H9 (cell line): ENCODE measurements around the gene CLDND1. TPM values are rescaled to one million over a fixed set of nuclear protein-coding genes. Genes with fewer than 3 reads are reported as not detected.

Experiments used
- DNase-seq: peaks from one replicate; pipeline ENCODE4 v3.0.0-alpha.2; 2017
- H2AFZ ChIP-seq: one replicate; pipeline ENCODE4 v1.6.1; 2013; ENCODE audit warnings: mild to moderate bottlenecking, low read length, control low read depth, moderate library complexity
- H2AK5ac ChIP-seq: 2 replicates; pipeline ENCODE4 v1.6.1; 2013; ENCODE audit warnings: low read length, control low read depth, mixed read lengths; ENCODE audit not compliant: insufficient read length
- H2BK120ac ChIP-seq: one replicate; pipeline ENCODE4 v1.6.1; 2013; ENCODE audit warnings: low read depth, mild to moderate bottlenecking, low read length, control low read depth, inconsistent platforms; ENCODE audit not compliant: poor library complexity, severe bottlenecking
- H2BK12ac ChIP-seq: 2 replicates; pipeline ENCODE4 v1.6.1; 2013; ENCODE audit warnings: low read length, control low read depth, mixed read lengths, low read depth; ENCODE audit not compliant: insufficient read length
- H2BK15ac ChIP-seq: 2 replicates; pipeline ENCODE4 v1.6.1; 2013; ENCODE audit warnings: low read depth, low read length, control low read depth
- H2BK20ac ChIP-seq: one replicate; pipeline ENCODE4 v1.6.1; 2013; ENCODE audit warnings: low read depth, mild to moderate bottlenecking, low read length, control low read depth, inconsistent platforms; ENCODE audit not compliant: poor library complexity, severe bottlenecking
- H2BK5ac ChIP-seq: 2 replicates; pipeline ENCODE4 v1.6.1; 2013; ENCODE audit warnings: low read length, control low read depth, mixed read lengths; ENCODE audit not compliant: insufficient read length
- H3K14ac ChIP-seq: 2 replicates; pipeline ENCODE4 v1.6.1; 2013; ENCODE audit warnings: low read length, control low read depth; ENCODE audit not compliant: insufficient read depth
- H3K18ac ChIP-seq: 2 replicates; pipeline ENCODE4 v1.6.1; 2013; ENCODE audit warnings: low read depth, mild to moderate bottlenecking, mixed read lengths, low read length, control low read depth; ENCODE audit not compliant: insufficient read length
- H3K23ac ChIP-seq: 2 replicates; pipeline ENCODE4 v1.6.1; 2013; ENCODE audit warnings: low read length, control low read depth, mixed read lengths, low read depth; ENCODE audit not compliant: insufficient read length
- H3K23me2 ChIP-seq: 2 replicates; pipeline ENCODE4 v1.6.1; 2013; ENCODE audit warnings: low read depth, mild to moderate bottlenecking, mixed read lengths, low read length, control low read depth; ENCODE audit not compliant: insufficient read length, poor library complexity, severe bottlenecking
- H3K27ac ChIP-seq: 2 replicates; pipeline ENCODE4 v1.5.1; 2013; ENCODE audit warnings: low read length, control low read depth, mixed read lengths, low read depth; ENCODE audit not compliant: insufficient read length
- H3K27me3 ChIP-seq: 2 replicates; pipeline ENCODE4 v1.6.1; 2013; ENCODE audit warnings: low read length, control low read depth, inconsistent platforms; ENCODE audit not compliant: insufficient read depth
- H3K4ac ChIP-seq: 2 replicates; pipeline ENCODE4 v1.6.1; 2013; ENCODE audit warnings: low read depth, mild to moderate bottlenecking, control low read depth, inconsistent platforms, low read length, moderate library complexity
- H3K4me1 ChIP-seq: 2 replicates; pipeline ENCODE4 v1.6.1; 2013; ENCODE audit warnings: low read length, control low read depth, inconsistent platforms; ENCODE audit not compliant: insufficient read depth
- H3K4me2 ChIP-seq: 2 replicates; pipeline ENCODE4 v1.6.1; 2013; ENCODE audit warnings: low read length, control low read depth, mixed read lengths; ENCODE audit not compliant: insufficient read length, insufficient read depth
- H3K56ac ChIP-seq: 2 replicates; pipeline ENCODE4 v1.6.1; 2013; ENCODE audit warnings: low read depth, mild to moderate bottlenecking, mixed read lengths, low read length, control low read depth; ENCODE audit not compliant: insufficient read length
- H3K79me1 ChIP-seq: 2 replicates; pipeline ENCODE4 v1.6.1; 2013; ENCODE audit warnings: low read depth, mild to moderate bottlenecking, moderate library complexity, low read length, control low read depth, inconsistent platforms; ENCODE audit not compliant: insufficient read depth, poor library complexity, severe bottlenecking
- H3K79me2 ChIP-seq: 2 replicates; pipeline ENCODE4 v1.6.1; 2013; ENCODE audit warnings: low read length, control low read depth, inconsistent platforms; ENCODE audit not compliant: insufficient read depth
- H3K9ac ChIP-seq: 2 replicates; pipeline ENCODE4 v1.6.1; 2013; ENCODE audit warnings: low read length, control low read depth, mixed read lengths; ENCODE audit not compliant: insufficient read length; ENCODE audit errors: extremely low read depth
- H3K9me3 ChIP-seq: one replicate; pipeline ENCODE4 v1.6.1; 2013; ENCODE audit warnings: low read depth, low read length, inconsistent platforms; ENCODE audit not compliant: control insufficient read depth
- H3T11ph ChIP-seq: one replicate; pipeline ENCODE4 v1.6.1; 2013; ENCODE audit warnings: mild to moderate bottlenecking, low read length, control low read depth, inconsistent platforms
- H4K20me1 ChIP-seq: one replicate; pipeline ENCODE4 v1.6.1; 2013; ENCODE audit not compliant: control insufficient read depth, insufficient read length, insufficient read depth
- H4K5ac ChIP-seq: 2 replicates; pipeline ENCODE4 v1.6.1; 2013; ENCODE audit warnings: low read depth, mild to moderate bottlenecking, mixed read lengths, low read length, control low read depth; ENCODE audit not compliant: insufficient read length
- H4K8ac ChIP-seq: replicated peaks from 2 replicates; pipeline ENCODE4 v1.6.1; 2013; ENCODE audit warnings: low read length, control low read depth, mixed read lengths, low read depth; ENCODE audit not compliant: insufficient read length
- H4K91ac ChIP-seq: 2 replicates; pipeline ENCODE4 v1.6.1; 2013; ENCODE audit warnings: low read depth, mild to moderate bottlenecking, moderate library complexity, mixed read lengths, low read length, control low read depth; ENCODE audit not compliant: insufficient read length
- H3K27ac Mint-ChIP-seq, 3 experiments: 2 replicates in 2 of 3; 3 replicates in 1 of 3; pipeline ENCODE4 v1.8.0; 2020 to 2021; ENCODE audit warnings: mixed read lengths in 3 of 3, mild to moderate bottlenecking in 1 of 3, moderate library complexity in 1 of 3
- H3K27me3 Mint-ChIP-seq: 2 replicates; pipeline ENCODE4 v1.8.0; 2021; ENCODE audit warnings: low read depth, mild to moderate bottlenecking, moderate library complexity, mixed read lengths
- H3K36me3 Mint-ChIP-seq, 3 experiments: 2 replicates in 2 of 3; 3 replicates in 1 of 3; pipeline ENCODE4 v1.8.0; 2020 to 2021; ENCODE audit warnings: low read depth in 3 of 3, mixed read lengths in 3 of 3; ENCODE audit not compliant: insufficient read depth in 1 of 3
- H3K4me1 Mint-ChIP-seq, 2 experiments: 2 replicates each; pipeline ENCODE4 v1.8.0; 2020; ENCODE audit warnings: mixed read lengths in 2 of 2
- H3K4me3 Mint-ChIP-seq, 2 experiments: 2 replicates in 1 of 2; 3 replicates in 1 of 2; pipeline ENCODE4 v1.8.0; 2020 to 2021; ENCODE audit warnings: mild to moderate bottlenecking in 2 of 2, mixed read lengths in 2 of 2, moderate library complexity in 1 of 2
- H3K9me3 Mint-ChIP-seq, 2 experiments: 2 replicates in 1 of 2; 3 replicates in 1 of 2; pipeline ENCODE4 v1.8.0; 2020; ENCODE audit warnings: mild to moderate bottlenecking in 2 of 2, mixed read lengths in 2 of 2, moderate library complexity in 1 of 2
- CTCF ChIP-seq: fragments of 200-600 bp; sonication (generic); conservative IDR thresholded peaks from 3 replicates; pipeline ENCODE4 v1.8.0; 2021; ENCODE audit warnings: antibody characterized with exemption, mild to moderate bottlenecking
- WGBS: extraction: QIAGEN DNeasy Blood & Tissue Kit; methylation state at CpG from one replicate; pipeline ENCODE4 v1.1.7; 2013; ENCODE audit warnings: missing lambda C conversion rate, low lambda C conversion rate, mixed read lengths; ENCODE audit not compliant: insufficient read length; ENCODE audit errors: extremely low coverage; 5-methylcytosine and 5-hydroxymethylcytosine counted together
- total RNA-seq: library from RNA; stranded (reverse); gene quantifications from 2 replicates; pipeline ENCODE4 v1.2.1, GENCODE V29; 2021

The CLDND1 gene
- total RNA-seq, 1 experiment from 2014 or later, result 83.0 TPM

GRCh38 chr3:98563661-98564281, 41.1 kb upstream of the CLDND1 start:
- H3K79me2 ChIP-seq, result no peaks in the 10 kb centered on the region
- H2BK5ac ChIP-seq, result no peak overlapping the region
- no peak overlapping the region for H3K4me2 ChIP-seq
- no CpG with 5 or more reads among the region's 4 CpGs for WGBS
- no peak overlapping the region for H3K4ac ChIP-seq
- no peak overlapping the region for H2BK12ac ChIP-seq
- DNase-seq, result no peak
- H2BK120ac ChIP-seq, result no peak overlapping the region
- H2AFZ ChIP-seq, result no peak overlapping the region
- no peak overlapping the region for H3T11ph ChIP-seq
- no peak overlapping the region for H3K56ac ChIP-seq
- H3K79me1 ChIP-seq, result no peaks in the 10 kb centered on the region
- H3K27ac ChIP-seq, result no peak overlapping the region
- H3K9me3 Mint-ChIP-seq, result no peaks in the 10 kb centered on the region; a peak in 1 of 5 replicates
- H4K5ac ChIP-seq, result no peak overlapping the region
- H3K23ac ChIP-seq, result no peak overlapping the region
- H3K27me3 Mint-ChIP-seq, result no peaks in the 10 kb centered on the region
- H3K4me1 ChIP-seq, result no peaks in the 10 kb centered on the region
- no peak overlapping the region for H3K9ac ChIP-seq
- no peak overlapping the region for H3K4me3 Mint-ChIP-seq
- H2BK15ac ChIP-seq, result no peak overlapping the region
- no peaks in the 10 kb centered on the region for H3K9me3 ChIP-seq
- no peak overlapping the region for H2AK5ac ChIP-seq
- no peak overlapping the region for H3K18ac ChIP-seq
- no peak overlapping the region for H2BK20ac ChIP-seq
- no peak overlapping the region for H4K91ac ChIP-seq
- no peaks in the 10 kb centered on the region for H3K23me2 ChIP-seq
- no peaks in the 10 kb centered on the region for H4K20me1 ChIP-seq
- H4K8ac ChIP-seq, result no peak overlapping the region
- H3K14ac ChIP-seq, result no peak overlapping the region
- H3K27ac Mint-ChIP-seq, result no peak overlapping the region
- no peaks in the 10 kb centered on the region for H3K27me3 ChIP-seq
- H3K36me3 Mint-ChIP-seq, result no peaks in the 10 kb centered on the region
- peaks cover 0 to 2% of the 10 kb centered on the region in 2 experiments; a peak in 1 of 4 replicates for H3K4me1 Mint-ChIP-seq
- TF ChIP-seq CTCF, result no peak
